GM23248 (cell line): Measurements from ENCODE around the gene IPO4. TPM values are rescaled to one million over a fixed set of nuclear protein-coding genes. Genes with fewer than 3 reads are reported as not detected.

Experiments
- DNase-seq: peaks from one replicate; pipeline ENCODE4 v3.0.0-alpha.2; 2015
- H2AFZ ChIP-seq: fragments of 200-600 bp; sonication (generic); 2 replicates; pipeline ENCODE4 v1.6.1; 2016; ENCODE audit warnings: antibody characterized with exemption
- H3F3A ChIP-seq: fragments of 200-600 bp; sonication (generic); 2 replicates; pipeline ENCODE4 v1.6.1; 2016; ENCODE audit warnings: mild to moderate bottlenecking, antibody characterized with exemption, mixed run types; ENCODE audit not compliant: insufficient read depth
- H3K27ac ChIP-seq: fragments of 200-600 bp; sonication (generic); 2 replicates; pipeline ENCODE4 v1.5.1; 2016; ENCODE audit warnings: mild to moderate bottlenecking
- H3K27me3 ChIP-seq: fragments of 200-600 bp; sonication (generic); replicated peaks from 2 replicates; pipeline ENCODE4 v1.6.1; 2016; ENCODE audit warnings: mild to moderate bottlenecking; ENCODE audit not compliant: insufficient read depth
- H3K36me3 ChIP-seq: fragments of 200-600 bp; sonication (generic); 2 replicates; pipeline ENCODE4 v1.6.1; 2016; ENCODE audit warnings: low read depth, mild to moderate bottlenecking
- H3K4me1 ChIP-seq: fragments of 200-600 bp; sonication (generic); 2 replicates; pipeline ENCODE4 v1.6.1; 2016; ENCODE audit warnings: mild to moderate bottlenecking; ENCODE audit not compliant: insufficient read depth
- H3K4me2 ChIP-seq: fragments of 200-600 bp; sonication (generic); one replicate; pipeline ENCODE4 v1.6.1; 2016; ENCODE audit warnings: mild to moderate bottlenecking; ENCODE audit not compliant: unreplicated experiment
- H3K4me3 ChIP-seq: fragments of 200-600 bp; sonication (generic); 2 replicates; pipeline ENCODE4 v1.5.1; 2016; ENCODE audit warnings: mild to moderate bottlenecking
- H3K79me2 ChIP-seq: fragments of 200-600 bp; sonication (generic); 2 replicates; pipeline ENCODE4 v1.6.1; 2016; ENCODE audit warnings: mild to moderate bottlenecking; ENCODE audit not compliant: insufficient read depth
- H3K9ac ChIP-seq: fragments of 200-600 bp; sonication (generic); 2 replicates; pipeline ENCODE4 v1.6.1; 2016; ENCODE audit warnings: mild to moderate bottlenecking
- H3K9me2 ChIP-seq: fragments of 200-600 bp; sonication (generic); 2 replicates; pipeline ENCODE4 v1.6.1; 2016; ENCODE audit warnings: mixed run types, mild to moderate bottlenecking, moderate library complexity; ENCODE audit not compliant: insufficient read depth
- H3K9me3 ChIP-seq: fragments of 200-600 bp; sonication (generic); one replicate; pipeline ENCODE4 v1.6.1; 2017; ENCODE audit warnings: low read depth
- H4K20me1 ChIP-seq: fragments of 200-600 bp; sonication (generic); 2 replicates; pipeline ENCODE4 v1.6.0; 2016; ENCODE audit not compliant: insufficient read depth
- EZH2 ChIP-seq: fragments of 200-600 bp; sonication (generic); IDR thresholded peaks from 2 replicates; pipeline ENCODE4 v1.6.1; 2018; ENCODE audit warnings: antibody characterized with exemption, mild to moderate bottlenecking; ENCODE audit not compliant: insufficient read depth, poor library complexity, severe bottlenecking
- EZH2phosphoT487 ChIP-seq: fragments of 200-600 bp; sonication (generic); IDR thresholded peaks from 2 replicates; pipeline ENCODE4 v1.6.1; 2018; ENCODE audit warnings: antibody characterized with exemption, moderate library complexity, mild to moderate bottlenecking, low read depth; ENCODE audit not compliant: insufficient read depth
- WGBS, 2 experiments: methylation state at CpG; one replicate each; pipeline ENCODE4 v1.1.6; 2015 to 2017; ENCODE audit warnings: low lambda C conversion rate in 2 of 2, low coverage in 1 of 2; ENCODE audit errors: missing lambda C conversion rate in 2 of 2; 5-methylcytosine and 5-hydroxymethylcytosine counted together
- in situ Hi-C: fragments of 300-500 bp; cut with MboI; formaldehyde crosslinking; loops from 2 replicates; pipeline ENCODE4 v1.15.0; 2020
- polyA plus RNA-seq: library from polyadenylated mRNA; unstranded; fragments of >200 nt; fragmentation: Nextera tagmentation; extraction: Ambion mirVana; gene quantifications from 2 replicates; pipeline ENCODE4 v1.2.1, GENCODE V29; 2016
- total RNA-seq: library from RNA; depleted of rRNA; stranded (reverse); fragments of >200 nt; shearing (Covaris generic); gene quantifications from 2 replicates; pipeline ENCODE4 v1.2.3, GENCODE V29; 2014

Gene IPO4
- total and polyA plus RNA-seq, 2 experiments from 2014 or later, result 33.6 to 58.3 TPM

GRCh38 chr14:24212924-24213865 lies 24.6 kb upstream of the IPO4 start, which contains the start of gene CHMP4A:
TSS of gene CHMP4A (minus strand) at chr14:24213488. CDS start at chr14:24213439, 49 bp downstream.
- in situ Hi-C loops, result no loop called here
- Histone ChIP-seq H3K9me2 (no peaks in the 10 kb centered on the region), H3K4me3 (peak within 1 kb of the TSS; percentile 75), H3K27ac (peak within 1 kb of the TSS; percentile 99), H3K9ac (peak within 1 kb of the TSS; percentile 98), H3K79me2 (peaks cover 15% of the 10 kb centered on the region), H4K20me1 (no peaks in the 10 kb centered on the region), H3K9me3 (no peaks in the 10 kb centered on the region), H3K36me3 (peaks cover 8% of the 10 kb centered on the region; the same call in 1 of the 2 replicates), H3K4me1 (peaks cover 9% of the 10 kb centered on the region), H3K4me2 (peak within 1 kb of the TSS; percentile 86), H2AFZ (peak within 1 kb of the TSS; percentile 90), H3K27me3 (no peaks in the 10 kb centered on the region), H3F3A (peaks cover 29% of the 10 kb centered on the region)
- no peak for TF ChIP-seq EZH2
- no peak for TF ChIP-seq EZH2phosphoT487
- peak; percentile 100 for DNase-seq
- WGBS, 2 experiments, result 0 to 1% methylated on average over 46 to 52 of the region's 53 CpGs

GRCh38 chr14:24211311-24211710 lies 22.7 kb upstream of the IPO4 start:
- TF ChIP-seq EZH2phosphoT487 (no peak), EZH2 (no peak)
- Histone ChIP-seq H3K9me2 (no peaks in the 10 kb centered on the region), H3K36me3 (peaks cover 8% of the 10 kb centered on the region; the same call in 1 of the 2 replicates), H2AFZ (no peak overlapping the region), H3F3A (peaks cover 17% of the 10 kb centered on the region), H4K20me1 (no peaks in the 10 kb centered on the region), H3K27me3 (no peaks in the 10 kb centered on the region), H3K9me3 (no peaks in the 10 kb centered on the region), H3K79me2 (peaks cover 10% of the 10 kb centered on the region), H3K4me2 (no peak overlapping the region), H3K9ac (no peak overlapping the region), H3K27ac (no peak overlapping the region), H3K4me1 (peaks cover 9% of the 10 kb centered on the region), H3K4me3 (no peak overlapping the region)
- DNase-seq, result no peak
- 92 to 94% methylated on average over 6 of the region's 6 CpGs for WGBS, 2 experiments
- in situ Hi-C loops, result no loop called here

DNA sequence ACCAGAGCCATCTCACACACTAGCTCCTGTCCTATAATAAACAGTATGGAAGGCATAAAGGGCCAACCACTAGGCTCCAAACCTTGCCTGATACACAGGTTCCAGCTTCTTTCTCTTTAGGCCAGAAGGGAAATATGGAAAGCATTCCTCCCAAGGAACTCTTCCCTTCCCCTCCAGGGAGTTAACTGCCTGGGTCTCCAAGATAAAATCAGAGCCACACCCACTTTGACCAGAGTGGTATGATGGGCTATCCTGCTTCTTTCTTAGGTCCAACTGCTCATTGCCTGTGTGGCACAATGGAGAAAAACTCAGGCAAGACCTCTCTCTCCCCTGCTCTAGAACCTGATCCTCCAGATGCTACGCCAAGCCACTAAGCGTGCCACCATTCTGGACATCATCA lies 19.0 kb upstream of the IPO4 start:
- no peaks in the 10 kb centered on the region for H3F3A ChIP-seq
- H2AFZ ChIP-seq, result no peak overlapping the region
- no peak overlapping the region for H3K27ac ChIP-seq
- no peaks in the 10 kb centered on the region for H3K9me2 ChIP-seq
- H3K27me3 ChIP-seq, result no peaks in the 10 kb centered on the region
- no peak for DNase-seq
- H3K79me2 ChIP-seq, result peaks cover 19% of the 10 kb centered on the region
- H3K9me3 ChIP-seq, result no peaks in the 10 kb centered on the region
- H3K9ac ChIP-seq, result no peak overlapping the region
- H3K4me3 ChIP-seq, result no peak overlapping the region
- TF ChIP-seq EZH2 (no peak), EZH2phosphoT487 (no peak)
- H3K36me3 ChIP-seq, result peaks cover 8% of the 10 kb centered on the region; the same call in 1 of the 2 replicates
- H4K20me1 ChIP-seq, result no peaks in the 10 kb centered on the region
- in situ Hi-C loops, result no loop called here
- no peak overlapping the region for H3K4me2 ChIP-seq
- H3K4me1 ChIP-seq, result no peaks in the 10 kb centered on the region; the same call in 1 of the 2 replicates
- 100% methylated on average over 2 of the region's 2 CpGs for WGBS, 2 experiments

DNA sequence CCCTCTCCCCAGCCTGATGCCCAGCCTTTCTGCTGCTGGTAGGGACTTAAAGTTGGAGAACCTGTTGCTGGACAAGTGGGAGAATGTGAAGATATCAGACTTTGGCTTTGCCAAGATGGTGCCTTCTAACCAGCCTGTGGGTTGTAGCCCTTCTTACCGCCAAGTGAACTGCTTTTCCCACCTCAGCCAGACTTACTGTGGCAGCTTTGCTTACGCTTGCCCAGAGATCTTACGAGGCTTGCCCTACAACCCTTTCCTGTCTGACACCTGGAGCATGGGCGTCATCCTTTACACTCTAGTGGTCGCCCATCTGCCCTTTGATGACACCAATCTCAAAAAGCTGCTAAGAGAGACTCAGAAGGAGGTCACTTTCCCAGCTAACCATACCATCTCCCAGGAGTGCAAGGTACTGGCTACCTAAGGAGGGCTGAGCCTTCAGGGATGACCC lies 18.5 kb upstream of the IPO4 start:
- Histone ChIP-seq H3K9ac (no peak overlapping the region), H3K27me3 (no peaks in the 10 kb centered on the region), H3K9me3 (no peaks in the 10 kb centered on the region), H3K36me3 (peaks cover 8% of the 10 kb centered on the region; the same call in 1 of the 2 replicates), H3K79me2 (peaks cover 20% of the 10 kb centered on the region), H3K4me3 (no peak overlapping the region), H3F3A (no peaks in the 10 kb centered on the region), H3K9me2 (no peaks in the 10 kb centered on the region), H4K20me1 (no peaks in the 10 kb centered on the region), H3K4me1 (no peaks in the 10 kb centered on the region; the same call in 1 of the 2 replicates), H3K4me2 (no peak overlapping the region), H2AFZ (no peak overlapping the region), H3K27ac (no peak overlapping the region)
- DNase-seq, result no peak
- no peak for TF ChIP-seq EZH2
- TF ChIP-seq EZH2phosphoT487, result no peak
- in situ Hi-C loops, result no loop called here
- WGBS, 2 experiments, result 98 to 100% methylated on average over 5 of the region's 5 CpGs
